ENCODE data around the gene NBEAL2. TPM values are rescaled to one million over a fixed set of nuclear protein-coding genes. Genes with fewer than 3 reads are reported as not detected.

NBEAL2 gene
- total RNA-seq, 4 donors from 2014 or later: 12.3 to 23.2 (median 20.4) TPM

GRCh38 chr3:46966811-46967210, 12.7 kb upstream of the NBEAL2 start:
- H3K36me3 ChIP-seq: peaks cover 0 to 4% of the 10 kb centered on the region in 2 donors
- peaks cover 10 to 82% (median 60%) of the 10 kb centered on the region in 3 donors for H3K4me1 ChIP-seq
- no peak overlapping the region for H3K27ac ChIP-seq
- no peak for ATAC-seq
- no peak for TF ChIP-seq POLR2AphosphoS5 (IDR thresholded peaks at IDR 0.05)
- TF ChIP-seq POLR2A (IDR thresholded peaks at IDR 0.05): no peak
- TF ChIP-seq CTCF (IDR thresholded peaks at IDR 0.05): no peak
- TF ChIP-seq EP300 (IDR thresholded peaks at IDR 0.05): no peak
- no peaks in the 10 kb centered on the region for H3K9me3 ChIP-seq
- no peaks in the 10 kb centered on the region for H3K27me3 ChIP-seq
- 88 to 100% methylated on average over 2 to 5 of the region's 5 CpGs for WGBS, 2 donors (ENCODE audit: low coverage in 1 of 2)
- no peak overlapping the region for H3K4me3 ChIP-seq

DNA sequence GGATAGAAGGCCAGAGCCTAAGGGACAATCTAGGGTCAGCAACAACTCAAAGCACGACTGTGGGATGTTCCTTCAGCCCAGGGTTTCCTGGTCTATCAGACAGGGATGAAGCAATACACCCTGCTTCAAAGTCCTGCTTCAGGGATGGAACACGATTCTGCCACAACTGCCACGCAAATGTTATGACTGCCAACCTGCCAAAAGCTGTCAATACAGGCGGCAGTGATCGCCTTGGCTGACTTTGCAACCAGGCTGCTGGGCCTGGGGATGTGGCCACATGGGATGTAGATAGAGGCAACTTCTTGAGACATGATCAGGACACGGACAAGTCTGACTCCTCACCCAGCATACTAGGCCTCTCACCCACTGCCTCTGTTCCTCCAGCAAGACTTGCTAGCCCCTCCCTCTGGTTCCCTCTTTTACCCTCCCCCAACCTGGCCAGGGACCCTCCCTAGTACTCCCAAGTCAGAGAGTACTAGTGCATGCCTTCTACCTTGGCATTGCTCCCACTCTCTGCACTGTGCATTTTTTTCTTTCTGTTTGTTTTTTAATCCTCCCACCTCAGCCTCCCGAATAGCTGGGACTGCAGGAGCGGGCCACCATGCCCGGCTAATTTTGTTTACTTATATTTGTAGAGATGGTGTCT, 10.6 kb upstream of the NBEAL2 start:
- TF ChIP-seq POLR2AphosphoS5 (IDR thresholded peaks at IDR 0.05): no peak
- no peak for TF ChIP-seq CTCF (IDR thresholded peaks at IDR 0.05)
- TF ChIP-seq EP300 (IDR thresholded peaks at IDR 0.05): no peak
- TF ChIP-seq POLR2A (IDR thresholded peaks at IDR 0.05): no peak
- no peak for ATAC-seq
- Histone ChIP-seq H3K9me3 (no peaks in the 10 kb centered on the region), H3K27me3 (no peaks in the 10 kb centered on the region), H3K36me3 (peaks cover 0 to 4% of the 10 kb centered on the region in 2 donors), H3K4me3 (no peak overlapping the region), H3K4me1 (peaks cover 10 to 92% (median 62%) of the 10 kb centered on the region in 3 donors), H3K27ac (peak overlapping the region in 2 of 4 donors; percentile 1 to 71)
- 17 to 49% methylated on average over 2 to 9 of the region's 9 CpGs for WGBS, 2 donors (ENCODE audit: low coverage in 1 of 2)

- Histone ChIP-seq H3K27me3 (no peaks in the 10 kb centered on the region), H3K36me3 (peaks cover 0 to 3% of the 10 kb centered on the region in 2 donors), H3K4me1 (peaks cover 10 to 100% (median 67%) of the 10 kb centered on the region in 3 donors), H3K27ac (peak overlapping the region; percentile 26 to 71 (median 54)), H3K4me3 (no peak overlapping the region), H3K9me3 (no peaks in the 10 kb centered on the region)
- ATAC-seq: peak; percentile 85
- no peak for TF ChIP-seq POLR2A (IDR thresholded peaks at IDR 0.05)
- peak; percentile 46 for TF ChIP-seq POLR2AphosphoS5 (IDR thresholded peaks at IDR 0.05)
- WGBS, 2 donors (ENCODE audit: low coverage in 1 of 2): 33 to 60% methylated on average over 1 to 2 of the region's 3 CpGs
Measured at GRCh38 chr3:46970391-46971091, 8.9 kb upstream of the NBEAL2 start.

- Histone ChIP-seq H3K27ac (peak overlapping the region; percentile 26 to 71 (median 54)), H3K4me1 (peaks cover 10 to 98% (median 65%) of the 10 kb centered on the region in 3 donors), H3K4me3 (no peak overlapping the region), H3K36me3 (no peaks in the 10 kb centered on the region), H3K27me3 (no peaks in the 10 kb centered on the region), H3K9me3 (no peaks in the 10 kb centered on the region)
- ATAC-seq: no peak
- TF ChIP-seq POLR2AphosphoS5 (IDR thresholded peaks at IDR 0.05) (no peak), CTCF (IDR thresholded peaks at IDR 0.05) (no peak), EP300 (IDR thresholded peaks at IDR 0.05) (no peak), POLR2A (IDR thresholded peaks at IDR 0.05) (no peak)
- WGBS, 2 donors (ENCODE audit: low coverage in 1 of 2): 50 to 60% methylated on average over 1 to 6 of the region's 6 CpGs
Measured at GRCh38 chr3:46971151-46971550, 8.3 kb upstream of the NBEAL2 start.

GRCh38 chr3:46971742-46972141, 7.7 kb upstream of the NBEAL2 start:
- Histone ChIP-seq H3K9me3 (no peaks in the 10 kb centered on the region), H3K27ac (peak overlapping the region in 2 of 4 donors; percentile 62 to 71), H3K4me1 (peaks cover 10 to 92% (median 60%) of the 10 kb centered on the region in 3 donors), H3K36me3 (no peaks in the 10 kb centered on the region), H3K27me3 (no peaks in the 10 kb centered on the region), H3K4me3 (no peak overlapping the region)
- ATAC-seq: no peak
- WGBS, 2 donors (ENCODE audit: low coverage in 1 of 2): 71 to 83% methylated on average over 1 of the region's 1 CpG
- TF ChIP-seq POLR2A (IDR thresholded peaks at IDR 0.05) (no peak), POLR2AphosphoS5 (IDR thresholded peaks at IDR 0.05) (no peak), CTCF (IDR thresholded peaks at IDR 0.05) (no peak), EP300 (IDR thresholded peaks at IDR 0.05) (no peak)
